Neuron (in vitro differentiated cells): ENCODE data around the gene CCBE1.
"Not testable (repeated sequence)": the region's sequence is repeated elsewhere in the genome, so short reads cannot be mapped to it uniquely, and the experiment has no call there.

Source experiments
- H2AFZ ChIP-seq: one replicate; pipeline ENCODE4 v1.6.1; 2013; ENCODE audit warnings: low read depth, mild to moderate bottlenecking, inconsistent platforms, low read length, moderate library complexity
- H3K27me3 ChIP-seq: one replicate; pipeline ENCODE4 v1.6.1; 2013; ENCODE audit warnings: low read length; ENCODE audit not compliant: insufficient read depth
- H3K36me3 ChIP-seq: one replicate; pipeline ENCODE4 v1.6.1; 2013; ENCODE audit warnings: low read length; ENCODE audit not compliant: insufficient read depth
- H3K4me1 ChIP-seq: one replicate; pipeline ENCODE4 v1.6.1; 2013; ENCODE audit warnings: low read length; ENCODE audit not compliant: insufficient read depth
- H3K4me3 ChIP-seq: 2 replicates; pipeline ENCODE4 v1.5.1; 2013; ENCODE audit warnings: mild to moderate bottlenecking, low read length, moderate library complexity
- H3K9me3 ChIP-seq: one replicate; pipeline ENCODE4 v1.6.1; 2013; ENCODE audit warnings: low read length

The CCBE1 gene

DNA sequence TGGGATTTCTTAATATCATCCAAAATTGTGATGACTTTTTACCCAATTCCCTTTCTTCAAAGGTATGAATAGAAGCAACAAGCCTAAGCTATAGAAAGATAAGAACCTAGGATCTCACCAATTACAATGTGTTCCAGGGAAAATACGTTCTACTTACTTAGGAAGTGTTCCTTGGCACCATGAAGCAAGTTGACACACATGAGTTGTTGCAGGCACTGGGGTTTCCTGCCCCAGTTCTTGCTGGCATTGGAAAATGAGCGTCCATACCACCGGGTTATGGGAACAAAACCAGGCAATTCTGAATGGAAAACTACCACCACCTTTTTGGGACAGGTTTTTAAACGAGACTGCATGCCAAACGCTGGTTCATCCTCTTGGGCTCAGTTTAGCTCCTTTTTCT lies 46.2 kb downstream of the CCBE1 start:
- no peaks in the 10 kb centered on the region for H3K4me1 ChIP-seq
- no peaks in the 10 kb centered on the region for H3K9me3 ChIP-seq
- H3K4me3 ChIP-seq: no peak overlapping the region
- H3K36me3 ChIP-seq: no peaks in the 10 kb centered on the region
- H2AFZ ChIP-seq: no peak overlapping the region
- no peaks in the 10 kb centered on the region for H3K27me3 ChIP-seq

DNA sequence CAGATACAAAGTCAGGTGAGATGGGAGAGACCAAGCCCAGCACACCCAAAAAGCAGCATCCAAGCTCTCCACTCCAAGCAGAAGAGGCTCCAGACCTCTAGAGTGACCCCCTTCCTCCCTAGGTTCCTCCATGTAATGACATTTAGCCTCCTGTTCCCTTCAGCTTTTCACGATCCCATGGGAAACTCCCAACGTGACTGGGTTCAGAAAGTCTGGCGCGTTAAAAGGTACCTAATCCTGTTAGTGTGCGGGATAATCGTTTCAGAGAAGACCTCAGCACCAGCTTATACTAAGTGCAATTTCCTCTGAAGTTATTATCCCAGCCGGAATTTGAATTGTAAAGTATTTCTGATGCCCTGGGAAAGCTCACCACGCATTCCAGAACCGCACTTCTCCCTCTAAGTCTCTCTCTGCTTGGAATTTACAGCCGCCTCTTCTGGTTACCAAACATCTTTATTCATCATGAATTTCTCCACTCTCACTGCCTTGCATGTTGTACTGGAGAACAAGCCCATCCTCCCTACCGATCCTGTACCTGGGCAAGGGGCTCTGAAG lies 46.9 kb downstream of the CCBE1 start:
- H3K27me3 ChIP-seq: no peaks in the 10 kb centered on the region
- H3K4me3 ChIP-seq: no peak overlapping the region
- no peaks in the 10 kb centered on the region for H3K4me1 ChIP-seq
- no peaks in the 10 kb centered on the region for H3K36me3 ChIP-seq
- no peak overlapping the region for H2AFZ ChIP-seq
- H3K9me3 ChIP-seq: no peaks in the 10 kb centered on the region

DNA sequence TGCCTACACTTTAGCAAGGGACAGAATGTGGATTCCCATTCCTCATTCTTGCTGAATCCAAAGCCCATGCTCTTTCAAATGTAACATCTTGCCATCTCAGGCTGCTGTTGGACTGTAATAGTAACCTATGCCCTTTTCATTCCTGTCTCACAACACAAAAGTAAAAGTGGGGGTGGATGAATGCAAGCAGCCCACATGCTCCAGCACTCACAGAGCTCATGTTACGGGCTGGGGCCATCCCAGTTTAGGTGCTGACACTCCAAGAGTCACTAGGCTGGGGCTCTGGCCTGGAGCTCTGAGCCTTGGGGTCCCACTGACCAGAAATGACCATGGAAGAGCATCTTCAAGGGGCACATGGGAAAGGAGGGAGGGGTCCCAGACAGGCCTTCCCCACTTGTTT lies 47.6 kb downstream of the CCBE1 start:
- H3K27me3 ChIP-seq: no peaks in the 10 kb centered on the region
- no peak overlapping the region for H2AFZ ChIP-seq

DNA sequence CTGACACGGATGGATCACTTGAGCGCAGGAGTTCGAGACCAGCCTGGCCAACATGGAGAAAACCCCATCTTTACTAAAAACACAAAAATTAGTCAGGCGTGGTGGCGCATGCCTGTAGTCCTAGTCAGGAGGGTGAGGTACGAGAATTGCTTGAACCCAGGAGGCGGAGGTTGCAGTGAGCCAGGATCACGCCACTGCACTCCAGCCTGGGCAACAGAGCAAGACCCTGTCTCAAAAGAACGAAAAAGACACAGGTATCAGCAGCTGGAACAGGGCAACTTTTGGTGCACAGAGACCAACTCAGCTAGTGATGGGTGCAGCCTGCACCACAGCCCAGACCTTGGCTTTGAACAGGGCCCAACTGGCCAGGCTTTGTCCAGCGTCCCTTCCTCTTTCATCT lies 48.8 kb downstream of the CCBE1 start:
- not testable (repeated sequence) for H3K4me1 ChIP-seq, H3K27me3 ChIP-seq, H3K36me3 ChIP-seq, H2AFZ ChIP-seq, H3K9me3 ChIP-seq, H3K4me3 ChIP-seq

More for the DNA sequence above, 47.6 kb downstream of the CCBE1 start:
- Histone ChIP-seq H3K9me3 (no peaks in the 10 kb centered on the region), H3K4me1 (no peaks in the 10 kb centered on the region), H3K36me3 (no peaks in the 10 kb centered on the region), H3K4me3 (no peak overlapping the region)

DNA sequence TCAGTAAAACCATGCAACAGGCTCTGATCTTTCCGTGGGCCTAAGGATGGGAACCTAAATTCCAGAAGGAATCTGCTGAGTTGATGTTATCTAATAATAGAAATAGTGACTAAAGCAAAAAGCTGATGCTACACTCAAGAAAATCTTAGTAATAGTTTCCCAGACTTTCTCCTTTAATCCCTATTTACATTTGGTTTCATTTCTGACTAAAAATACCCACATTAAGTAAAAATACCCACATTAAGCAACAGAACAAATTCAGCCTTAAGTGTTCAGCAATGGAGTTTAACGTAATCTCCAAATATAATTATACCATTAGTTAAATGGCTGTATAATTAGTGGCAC lies 50.3 kb downstream of the CCBE1 start:
- H3K4me1 ChIP-seq: no peaks in the 10 kb centered on the region
- no peak overlapping the region for H3K4me3 ChIP-seq
- H3K27me3 ChIP-seq: no peaks in the 10 kb centered on the region
- H3K9me3 ChIP-seq: no peaks in the 10 kb centered on the region
- no peaks in the 10 kb centered on the region for H3K36me3 ChIP-seq
- H2AFZ ChIP-seq: no peak overlapping the region

DNA sequence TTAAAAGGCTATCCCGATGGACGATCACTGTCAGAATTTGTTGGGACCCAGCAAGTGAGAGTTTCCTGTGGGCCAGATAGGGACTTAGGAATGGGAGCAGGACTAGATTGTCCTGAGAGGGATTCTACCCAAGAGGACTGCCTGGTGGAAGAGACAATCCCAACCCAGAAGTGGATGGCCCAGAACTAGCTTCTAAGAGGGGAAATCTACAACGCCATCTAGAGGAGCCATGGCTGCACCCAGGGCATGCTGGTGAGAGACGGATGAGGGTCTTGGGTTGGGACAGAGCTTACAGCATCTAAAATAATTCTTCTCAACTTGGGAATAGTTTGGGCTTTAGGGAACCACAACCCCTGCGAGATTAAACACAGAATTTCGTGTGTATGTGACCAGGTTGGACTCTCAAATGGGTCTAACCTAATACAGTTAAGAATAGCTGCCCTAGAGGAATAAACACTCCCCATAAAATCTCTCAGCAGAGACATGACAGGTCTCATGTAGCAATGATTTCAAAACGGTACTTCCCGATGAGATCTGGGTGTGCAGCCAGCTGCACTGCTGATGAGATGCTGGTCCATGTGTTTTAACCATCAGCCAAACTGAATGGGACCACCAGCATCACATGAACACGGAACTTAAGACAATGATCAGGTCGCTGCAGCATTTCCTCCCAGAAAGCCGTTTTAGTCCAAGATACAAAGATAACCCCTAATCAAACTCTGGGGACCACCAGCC lies 50.8 kb downstream of the CCBE1 start:
- Histone ChIP-seq H3K27me3 (no peaks in the 10 kb centered on the region), H3K4me1 (no peaks in the 10 kb centered on the region), H2AFZ (no peak overlapping the region), H3K9me3 (no peaks in the 10 kb centered on the region), H3K4me3 (no peak overlapping the region), H3K36me3 (no peaks in the 10 kb centered on the region)

DNA sequence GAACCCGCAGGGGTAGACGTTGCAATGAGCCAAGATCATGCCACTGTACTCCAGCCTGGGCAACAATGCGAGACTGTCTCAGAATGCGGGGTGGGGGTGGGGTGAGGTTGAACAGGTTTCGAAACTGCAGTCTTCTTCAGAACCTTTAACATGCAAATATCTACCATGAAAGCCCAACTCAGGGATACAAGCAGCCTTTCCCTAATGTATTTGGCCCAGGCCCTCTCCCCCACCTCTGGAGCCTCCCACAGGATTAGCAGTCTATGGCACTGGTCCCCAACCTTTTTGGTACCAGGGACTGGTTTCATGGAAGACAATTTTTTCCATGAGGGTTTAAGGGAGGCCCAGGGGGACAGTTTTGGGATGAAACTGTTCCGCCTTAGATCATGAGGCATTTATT lies 53.5 kb downstream of the CCBE1 start:
- Histone ChIP-seq H3K36me3 (no peaks in the 10 kb centered on the region), H3K27me3 (no peaks in the 10 kb centered on the region), H3K4me3 (no peak overlapping the region), H3K9me3 (no peaks in the 10 kb centered on the region), H3K4me1 (no peaks in the 10 kb centered on the region), H2AFZ (no peak overlapping the region)

DNA sequence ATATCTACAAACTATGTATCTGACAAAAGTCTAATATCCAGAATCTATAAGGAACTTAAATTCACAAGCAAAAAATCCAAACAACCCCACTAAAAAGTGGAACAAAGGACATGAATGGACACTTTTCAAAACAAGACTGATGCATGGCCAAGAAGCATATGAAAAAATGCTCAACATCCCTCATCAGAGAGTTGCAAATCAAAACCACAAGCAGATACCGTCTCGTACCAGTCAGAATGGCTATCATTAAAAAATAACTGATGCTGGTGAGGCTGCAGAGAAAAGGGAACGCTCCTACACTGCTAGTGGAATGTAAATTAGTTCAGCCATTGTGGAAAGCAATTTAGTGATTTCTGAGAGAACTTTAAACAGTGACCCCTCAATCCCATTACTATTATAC lies 56.5 kb downstream of the CCBE1 start:
- H3K9me3 ChIP-seq: no peaks in the 10 kb centered on the region
- H3K4me3 ChIP-seq: no peak overlapping the region
- H3K4me1 ChIP-seq: no peaks in the 10 kb centered on the region
- H3K27me3 ChIP-seq: no peaks in the 10 kb centered on the region
- H2AFZ ChIP-seq: no peak overlapping the region
- H3K36me3 ChIP-seq: no peaks in the 10 kb centered on the region

DNA sequence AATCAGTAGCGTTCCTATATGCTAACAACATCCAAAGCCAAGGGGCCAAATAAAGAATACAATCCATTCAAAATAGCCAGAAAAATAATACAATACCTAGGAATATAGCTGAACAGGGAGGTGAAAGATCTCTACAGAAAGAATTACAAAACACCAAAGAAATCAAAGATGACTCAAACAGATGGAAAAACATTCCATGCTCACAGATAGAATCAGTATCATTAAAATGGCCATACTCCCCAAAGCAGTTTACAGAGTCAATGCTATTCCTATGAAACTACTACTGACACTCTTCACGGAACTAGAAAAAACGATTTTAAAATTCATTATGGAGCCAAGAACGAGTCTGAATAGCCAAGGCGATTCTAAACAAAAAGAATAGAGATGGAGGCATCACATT lies 57.4 kb downstream of the CCBE1 start:
- Histone ChIP-seq H3K36me3 (no peaks in the 10 kb centered on the region), H3K9me3 (no peaks in the 10 kb centered on the region), H3K4me3 (no peak overlapping the region), H3K4me1 (no peaks in the 10 kb centered on the region), H2AFZ (no peak overlapping the region), H3K27me3 (no peaks in the 10 kb centered on the region)

DNA sequence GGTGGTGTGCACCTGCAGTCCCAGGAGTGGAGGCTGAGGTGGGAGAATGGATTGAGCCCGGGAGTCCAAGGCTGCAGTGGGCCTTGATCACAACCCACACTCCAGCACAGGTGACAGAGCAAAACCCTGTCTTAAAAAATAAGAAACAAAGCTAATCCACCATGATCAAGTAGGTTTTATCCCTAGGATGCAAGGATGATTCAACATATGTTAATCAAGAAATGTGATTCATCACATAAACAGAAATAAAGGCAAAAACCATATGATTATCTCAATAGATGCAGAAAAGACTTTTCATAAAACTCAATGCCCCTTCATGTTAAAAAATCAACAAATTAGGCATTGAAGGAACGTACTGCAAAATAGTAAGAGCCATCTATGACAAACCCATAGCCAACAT lies 58.1 kb downstream of the CCBE1 start:
- Histone ChIP-seq H3K4me3 (no peak overlapping the region), H3K36me3 (no peaks in the 10 kb centered on the region), H3K4me1 (no peaks in the 10 kb centered on the region), H2AFZ (no peak overlapping the region), H3K27me3 (no peaks in the 10 kb centered on the region), H3K9me3 (no peaks in the 10 kb centered on the region)

DNA sequence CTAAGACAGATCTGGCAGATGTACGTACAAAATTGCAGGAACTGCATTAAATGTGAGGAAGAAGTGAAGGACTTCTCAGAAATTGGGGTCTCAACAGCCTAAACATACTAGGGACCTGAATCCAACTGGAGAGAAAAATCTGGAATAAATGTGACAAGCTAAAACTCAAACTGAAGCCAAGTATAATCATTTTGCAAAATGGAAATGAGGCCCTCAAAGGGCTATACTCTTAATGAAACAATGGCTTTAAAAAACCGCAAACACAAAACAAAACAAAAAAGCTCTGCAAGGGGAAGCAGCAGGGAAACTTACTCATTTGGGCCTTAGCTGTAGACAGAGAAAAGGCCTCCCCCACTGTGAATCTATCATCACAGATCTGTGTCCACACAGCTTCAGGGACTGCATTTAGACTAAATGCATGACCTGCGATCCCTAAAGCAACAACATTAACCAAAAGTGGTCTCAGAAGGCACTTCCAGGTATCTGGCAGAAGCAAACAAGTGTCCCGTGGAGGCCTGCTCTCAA lies 63.2 kb downstream of the CCBE1 start:
- no peak overlapping the region for H3K4me3 ChIP-seq
- H3K4me1 ChIP-seq: no peaks in the 10 kb centered on the region
- no peak overlapping the region for H2AFZ ChIP-seq
- no peaks in the 10 kb centered on the region for H3K9me3 ChIP-seq
- no peaks in the 10 kb centered on the region for H3K36me3 ChIP-seq
- H3K27me3 ChIP-seq: no peaks in the 10 kb centered on the region

DNA sequence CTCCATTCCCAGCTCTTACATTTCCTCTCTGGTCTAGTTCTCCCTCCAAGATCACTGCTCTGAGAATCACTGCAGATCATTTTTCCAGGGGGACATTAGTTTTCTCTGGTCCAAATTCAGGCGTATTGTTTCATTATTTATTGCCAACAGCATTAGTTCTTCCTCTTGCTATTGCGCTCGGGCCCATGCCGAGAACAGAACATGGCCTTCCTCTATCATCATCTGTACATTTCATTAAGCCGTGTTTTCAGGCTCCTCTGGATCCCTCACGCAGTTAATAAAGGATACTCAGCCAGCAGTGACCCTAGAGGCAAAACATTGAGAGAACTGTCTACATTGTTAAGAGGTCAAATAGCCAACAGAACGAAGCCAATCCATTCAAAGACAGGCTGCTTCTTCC lies 63.9 kb downstream of the CCBE1 start:
- Histone ChIP-seq H3K9me3 (no peaks in the 10 kb centered on the region), H3K27me3 (no peaks in the 10 kb centered on the region), H2AFZ (no peak overlapping the region), H3K4me3 (no peak overlapping the region), H3K4me1 (no peaks in the 10 kb centered on the region), H3K36me3 (no peaks in the 10 kb centered on the region)

DNA sequence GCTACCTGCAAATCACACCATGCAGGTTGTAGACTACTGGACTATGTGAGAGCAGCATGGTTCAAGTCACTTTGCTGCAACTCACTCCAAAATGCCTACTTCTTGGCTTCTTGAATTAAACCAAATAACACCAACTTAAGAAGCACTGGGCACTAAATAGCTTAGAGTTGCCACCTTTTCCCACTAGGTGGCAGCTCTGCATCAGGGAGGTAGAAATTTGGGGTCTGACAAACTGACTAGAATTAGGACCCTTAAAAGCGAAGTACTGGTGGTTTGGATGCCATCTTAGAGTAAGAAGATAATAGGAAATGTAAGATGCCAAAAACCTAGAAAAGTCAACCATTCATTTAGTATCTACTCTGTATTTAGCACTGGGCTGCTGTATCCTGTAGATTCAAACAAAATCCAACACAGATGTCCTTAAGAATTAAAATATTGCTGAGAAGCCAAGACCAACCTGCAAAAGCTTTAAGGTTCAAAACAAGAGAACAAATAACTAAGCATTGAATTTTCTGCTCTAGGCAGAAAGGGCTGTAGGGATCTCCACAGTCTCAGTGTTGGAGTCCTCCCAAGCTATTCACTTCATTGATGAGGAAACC lies 65.5 kb downstream of the CCBE1 start:
- H3K9me3 ChIP-seq: no peaks in the 10 kb centered on the region
- H3K36me3 ChIP-seq: no peaks in the 10 kb centered on the region
- no peak overlapping the region for H3K4me3 ChIP-seq
- no peaks in the 10 kb centered on the region for H3K4me1 ChIP-seq
- H3K27me3 ChIP-seq: no peaks in the 10 kb centered on the region
- H2AFZ ChIP-seq: no peak overlapping the region
